Vagina (tissue), 2 donors: ENCODE measurements around the gene TWNK.

ENCODE experiments used
- CTCF ChIP-seq, 3 experiments: fragments of 450-650 bp in 2 of 3; fragments of 200-600 bp in 1 of 3; sonication (generic) in 1 of 3; IDR thresholded peaks; one replicate each; pipeline ENCODE4 v1.5.1; 2017 to 2019; ENCODE audit warnings: antibody characterized with exemption in 3 of 3, mild to moderate bottlenecking in 2 of 3, moderate library complexity in 2 of 3
- POLR2A ChIP-seq, 2 donors: fragments of 450-650 bp; IDR thresholded peaks; one replicate each; pipeline ENCODE4 v1.6.1; 2017; ENCODE audit warnings: antibody characterized with exemption in 2 of 2, mild to moderate bottlenecking in 2 of 2, moderate library complexity in 2 of 2

- TF ChIP-seq CTCF (IDR thresholded peaks at IDR 0.05): peak; percentile 86 to 89 (median 88)
- TF ChIP-seq POLR2A (IDR thresholded peaks at IDR 0.05): no peak
These were observed 27.0 kb downstream of the TWNK start for GRCh38 chr10:101014230-101014884.
